OCI-LY1 (cell line): Measurements from ENCODE around the gene ZBTB38.

Experiments used
- EZH2 ChIP-seq: fragments of 200-600 bp; sonication (generic), shearing (Covaris generic); IDR thresholded peaks from 2 replicates; pipeline ENCODE4 v1.8.0; 2017; ENCODE audit warnings: borderline replicate concordance, mixed run types, mild to moderate bottlenecking, antibody characterized with exemption, low read length, moderate library complexity, mixed read lengths
- TF ChIP-seq, protein P1 (sequence below): fragments of 200-600 bp; sonication (generic), shearing (Covaris generic); IDR thresholded peaks from 2 replicates; pipeline ENCODE4 v1.5.1; 2017; ENCODE audit warnings: mild to moderate bottlenecking, antibody characterized with exemption, low read length, moderate library complexity, mixed read lengths

DNA sequence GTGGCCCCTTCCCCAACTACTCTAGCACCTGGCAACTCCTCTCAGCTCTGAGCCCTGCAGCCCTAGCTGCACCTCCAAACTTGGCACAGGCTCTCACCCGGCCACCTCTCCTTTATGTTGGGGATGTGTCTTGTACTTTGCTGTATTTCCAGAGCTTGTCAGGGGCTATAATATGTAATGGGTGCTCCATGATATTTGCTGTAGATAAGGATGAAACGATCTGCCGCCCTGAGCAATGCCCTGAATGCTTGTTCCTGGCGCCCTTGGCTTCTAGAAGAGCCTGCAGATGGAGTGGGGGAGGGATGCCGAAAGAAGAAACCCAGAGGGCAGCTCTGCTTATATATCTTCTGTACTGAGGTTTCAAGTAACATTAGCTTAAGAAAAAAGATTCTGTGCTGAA lies 35.9 kb upstream of the ZBTB38 start:
- TF ChIP-seq, protein P1, sequence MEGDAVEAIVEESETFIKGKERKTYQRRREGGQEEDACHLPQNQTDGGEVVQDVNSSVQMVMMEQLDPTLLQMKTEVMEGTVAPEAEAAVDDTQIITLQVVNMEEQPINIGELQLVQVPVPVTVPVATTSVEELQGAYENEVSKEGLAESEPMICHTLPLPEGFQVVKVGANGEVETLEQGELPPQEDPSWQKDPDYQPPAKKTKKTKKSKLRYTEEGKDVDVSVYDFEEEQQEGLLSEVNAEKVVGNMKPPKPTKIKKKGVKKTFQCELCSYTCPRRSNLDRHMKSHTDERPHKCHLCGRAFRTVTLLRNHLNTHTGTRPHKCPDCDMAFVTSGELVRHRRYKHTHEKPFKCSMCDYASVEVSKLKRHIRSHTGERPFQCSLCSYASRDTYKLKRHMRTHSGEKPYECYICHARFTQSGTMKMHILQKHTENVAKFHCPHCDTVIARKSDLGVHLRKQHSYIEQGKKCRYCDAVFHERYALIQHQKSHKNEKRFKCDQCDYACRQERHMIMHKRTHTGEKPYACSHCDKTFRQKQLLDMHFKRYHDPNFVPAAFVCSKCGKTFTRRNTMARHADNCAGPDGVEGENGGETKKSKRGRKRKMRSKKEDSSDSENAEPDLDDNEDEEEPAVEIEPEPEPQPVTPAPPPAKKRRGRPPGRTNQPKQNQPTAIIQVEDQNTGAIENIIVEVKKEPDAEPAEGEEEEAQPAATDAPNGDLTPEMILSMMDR: no peak
- no peak for TF ChIP-seq EZH2
